Esophagus muscularis mucosa (tissue), 3 donors: ENCODE results near the gene FBL.

Experiments used
- POLR2AphosphoS5 ChIP-seq, 2 donors: sonication (generic); formaldehyde crosslinking; IDR thresholded peaks; one replicate each; pipeline ENCODE4 v1.6.1; 2017; ENCODE audit warnings: antibody characterized with exemption in 2 of 2
- TF ChIP-seq, protein P1 (sequence below), 3 experiments: fragments of 200-600 bp in 2 of 3; fragments of 450-650 bp in 1 of 3; sonication (generic) in 2 of 3; IDR thresholded peaks; one replicate each; pipeline ENCODE4 v1.5.1; 2017 to 2019; ENCODE audit warnings: antibody characterized with exemption in 3 of 3, mild to moderate bottlenecking in 2 of 3, moderate library complexity in 1 of 3

DNA sequence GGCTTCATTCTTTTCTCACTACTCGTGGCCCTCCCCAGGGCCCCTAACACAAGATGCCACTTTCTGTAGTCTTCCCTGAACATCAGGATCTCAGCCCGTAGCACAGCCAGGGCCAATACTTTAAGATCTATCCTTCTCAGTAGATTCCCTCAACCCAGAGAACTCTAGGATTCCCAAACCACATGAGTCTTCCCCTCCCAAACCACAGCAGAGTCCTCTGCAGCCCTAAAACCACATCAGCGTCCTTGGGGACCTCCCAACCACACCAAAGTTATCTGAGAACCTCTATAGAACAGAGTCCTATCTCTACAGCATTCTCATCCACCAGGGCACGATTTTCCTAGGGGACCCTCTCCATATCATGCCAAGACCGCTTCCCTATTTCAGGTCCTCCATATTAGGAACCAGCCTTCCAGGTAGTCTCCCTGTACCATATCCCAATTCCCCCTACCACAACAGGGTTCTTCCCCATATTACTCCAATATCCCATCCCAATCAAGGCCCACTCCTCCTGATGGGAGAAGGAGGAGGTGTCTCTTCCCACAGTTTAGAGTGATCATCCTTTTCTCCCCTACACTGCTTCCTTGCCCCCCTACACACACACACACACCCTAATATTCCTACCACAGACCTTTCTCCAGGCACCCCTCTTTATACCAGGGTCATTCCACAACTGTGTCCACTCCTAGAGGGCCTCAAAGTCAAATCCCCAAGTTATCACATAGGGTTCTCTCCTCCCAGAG is 13.7 kb downstream of the FBL start:
- TF ChIP-seq, protein P1, sequence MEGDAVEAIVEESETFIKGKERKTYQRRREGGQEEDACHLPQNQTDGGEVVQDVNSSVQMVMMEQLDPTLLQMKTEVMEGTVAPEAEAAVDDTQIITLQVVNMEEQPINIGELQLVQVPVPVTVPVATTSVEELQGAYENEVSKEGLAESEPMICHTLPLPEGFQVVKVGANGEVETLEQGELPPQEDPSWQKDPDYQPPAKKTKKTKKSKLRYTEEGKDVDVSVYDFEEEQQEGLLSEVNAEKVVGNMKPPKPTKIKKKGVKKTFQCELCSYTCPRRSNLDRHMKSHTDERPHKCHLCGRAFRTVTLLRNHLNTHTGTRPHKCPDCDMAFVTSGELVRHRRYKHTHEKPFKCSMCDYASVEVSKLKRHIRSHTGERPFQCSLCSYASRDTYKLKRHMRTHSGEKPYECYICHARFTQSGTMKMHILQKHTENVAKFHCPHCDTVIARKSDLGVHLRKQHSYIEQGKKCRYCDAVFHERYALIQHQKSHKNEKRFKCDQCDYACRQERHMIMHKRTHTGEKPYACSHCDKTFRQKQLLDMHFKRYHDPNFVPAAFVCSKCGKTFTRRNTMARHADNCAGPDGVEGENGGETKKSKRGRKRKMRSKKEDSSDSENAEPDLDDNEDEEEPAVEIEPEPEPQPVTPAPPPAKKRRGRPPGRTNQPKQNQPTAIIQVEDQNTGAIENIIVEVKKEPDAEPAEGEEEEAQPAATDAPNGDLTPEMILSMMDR (IDR thresholded peaks at IDR 0.05) = no peak
- no peak for TF ChIP-seq POLR2AphosphoS5 (IDR thresholded peaks at IDR 0.05)
